GM12864 (cell line): ENCODE measurements around the gene LSR.

Source experiments
- DNase-seq: peaks from one replicate; pipeline ENCODE4 v3.0.0-alpha.2; 2011; ENCODE audit warnings: low read depth
- H3K4me3 ChIP-seq: 2 replicates; pipeline ENCODE4 v1.5.1; 2011; ENCODE audit warnings: mild to moderate bottlenecking, low read depth, low read length, control low read depth
- CTCF ChIP-seq: IDR thresholded peaks from 2 replicates; pipeline ENCODE4 v1.5.1; 2011; ENCODE audit warnings: low read depth, mild to moderate bottlenecking, moderate library complexity, low read length, control low read depth, inconsistent platforms; ENCODE audit errors: missing control alignments

The LSR gene

GRCh38 chr19:35206379-35206778 is 42.4 kb upstream of the LSR start:
- no peak overlapping the region for H3K4me3 ChIP-seq
- no peak for TF ChIP-seq CTCF
- DNase-seq: peak; percentile 64

DNA sequence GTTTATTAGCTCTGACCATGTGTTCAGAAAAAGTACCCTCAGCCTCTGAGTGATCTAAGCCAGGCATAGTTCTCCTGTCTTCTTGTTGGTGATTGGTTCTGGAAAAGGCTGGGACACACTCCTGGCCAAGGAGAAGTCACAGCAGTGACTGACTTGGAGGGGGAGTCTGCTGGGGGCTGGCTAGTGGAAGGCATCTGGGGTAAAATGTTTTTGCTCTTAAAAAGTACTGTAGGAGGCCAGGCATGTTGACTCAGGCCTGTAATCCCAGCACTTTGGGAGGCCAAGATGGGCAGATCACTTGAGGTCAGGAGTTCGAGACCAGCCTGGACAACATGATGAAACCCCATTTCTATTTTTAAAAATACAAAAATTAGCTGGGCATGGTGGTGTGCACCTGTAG is 41.9 kb upstream of the LSR start:
- H3K4me3 ChIP-seq: no peak overlapping the region
- no peak for TF ChIP-seq CTCF
- no peak for DNase-seq

GRCh38 chr19:35207391-35207871 is 41.4 kb upstream of the LSR start:
- no peak for TF ChIP-seq CTCF
- no peak for DNase-seq
- H3K4me3 ChIP-seq: no peak overlapping the region

DNA sequence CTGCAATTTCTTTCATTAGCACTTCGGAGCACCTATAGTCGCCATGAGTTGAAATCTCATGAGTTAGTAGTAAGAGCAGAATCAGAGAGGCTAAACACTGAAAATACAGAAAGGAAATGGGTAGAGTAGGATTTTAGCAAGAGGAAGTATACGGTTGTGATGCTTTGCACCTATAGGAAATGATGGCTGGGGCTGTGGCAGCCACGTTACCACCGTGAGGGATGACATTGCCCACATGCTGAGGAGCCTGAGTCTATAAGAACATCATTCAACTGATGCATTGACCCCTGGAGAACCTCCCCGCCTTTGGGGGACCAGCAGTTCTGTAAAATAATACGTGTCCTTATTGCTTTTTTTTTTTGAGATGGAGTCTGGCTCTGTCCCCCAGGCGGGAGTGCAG is 40.7 kb upstream of the LSR start:
- no peak for DNase-seq
- TF ChIP-seq CTCF: no peak
- H3K4me3 ChIP-seq: no peak overlapping the region

GRCh38 chr19:35209646-35210045 is 39.2 kb upstream of the LSR start:
- DNase-seq: no peak
- H3K4me3 ChIP-seq: no peak overlapping the region
- TF ChIP-seq CTCF: no peak

GRCh38 chr19:35211545-35212230 is 37.1 kb upstream of the LSR start:
- no peak overlapping the region for H3K4me3 ChIP-seq
- no peak for DNase-seq
- peak; percentile 27 for TF ChIP-seq CTCF

DNA sequence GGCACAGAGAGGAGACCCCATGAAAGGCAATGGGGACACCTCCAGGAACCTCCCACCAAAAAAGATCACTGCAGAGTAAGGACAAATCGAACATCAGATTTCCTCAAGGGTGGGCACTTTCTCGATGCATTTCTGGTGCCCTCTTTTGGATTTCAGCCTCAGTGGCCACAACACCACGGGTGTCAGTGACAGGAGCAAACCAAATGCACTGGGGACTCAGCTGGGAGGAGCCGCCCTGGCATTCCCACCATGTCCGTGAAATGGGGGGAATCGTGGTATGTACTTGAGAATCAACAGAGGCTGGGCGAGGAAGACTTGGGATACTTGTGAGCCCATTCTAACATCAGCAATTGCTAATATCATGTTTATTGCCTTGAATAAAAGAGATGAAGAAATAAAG is 36.6 kb upstream of the LSR start:
- no peak for DNase-seq
- no peak overlapping the region for H3K4me3 ChIP-seq
- no peak for TF ChIP-seq CTCF
